Tibial artery (tissue), 4 donors: ENCODE data around the gene ALDH3B1.

Experiments used
- DNase-seq, 2 donors: peaks; one replicate each; pipeline ENCODE4 v3.0.0-alpha.2; 2019
- H3K27ac ChIP-seq, 2 donors: fragments of 200-600 bp; sonication (generic) in 1 of 2; 1 replicate in 1 of 2; 2 replicates in 1 of 2; pipeline ENCODE4 v1.5.1; 2018 to 2019; ENCODE audit warnings: mild to moderate bottlenecking in 1 of 2
- H3K27me3 ChIP-seq, 2 donors: fragments of 200-600 bp; sonication (generic) in 1 of 2; one replicate each; pipeline versions ENCODE4 v1.5.1 to v1.6.0; 2016 to 2019
- H3K36me3 ChIP-seq, 3 donors: fragments of 200-600 bp; sonication (generic) in 2 of 3; one replicate each; pipeline ENCODE4 v1.5.1; 2016 to 2019; ENCODE audit warnings: mild to moderate bottlenecking in 2 of 3
- H3K4me1 ChIP-seq, 4 donors: fragments of 200-600 bp; sonication (generic) in 2 of 4; 1 replicate in 3 of 4; 2 replicates in 1 of 4; pipeline ENCODE4 v1.5.1; 2016 to 2019
- H3K4me3 ChIP-seq, 2 donors: fragments of 200-600 bp; sonication (generic) in 1 of 2; 1 replicate in 1 of 2; 2 replicates in 1 of 2; pipeline ENCODE4 v1.5.1; 2018 to 2019; ENCODE audit warnings: mild to moderate bottlenecking in 2 of 2
- H3K9me3 ChIP-seq, 3 donors: fragments of 200-600 bp; sonication (generic) in 1 of 3; one replicate each; pipeline ENCODE4 v1.5.1; 2016 to 2019
- intact Hi-C: fragments of 100-400 bp; cut with DNase I; formaldehyde crosslinking; loops from one replicate; pipeline ENCODE4 v1.15.0; 2023; ENCODE audit warnings: low total_unique reads
- TF ChIP-seq, protein P1 (sequence below), 2 experiments: fragments of 200-600 bp in 1 of 2; fragments of 450-650 bp in 1 of 2; IDR thresholded peaks; one replicate each; pipeline ENCODE4 v1.5.1; 2017 to 2019; ENCODE audit warnings: antibody characterized with exemption in 2 of 2, mild to moderate bottlenecking in 1 of 2, moderate library complexity in 1 of 2

Gene ALDH3B1

DNA sequence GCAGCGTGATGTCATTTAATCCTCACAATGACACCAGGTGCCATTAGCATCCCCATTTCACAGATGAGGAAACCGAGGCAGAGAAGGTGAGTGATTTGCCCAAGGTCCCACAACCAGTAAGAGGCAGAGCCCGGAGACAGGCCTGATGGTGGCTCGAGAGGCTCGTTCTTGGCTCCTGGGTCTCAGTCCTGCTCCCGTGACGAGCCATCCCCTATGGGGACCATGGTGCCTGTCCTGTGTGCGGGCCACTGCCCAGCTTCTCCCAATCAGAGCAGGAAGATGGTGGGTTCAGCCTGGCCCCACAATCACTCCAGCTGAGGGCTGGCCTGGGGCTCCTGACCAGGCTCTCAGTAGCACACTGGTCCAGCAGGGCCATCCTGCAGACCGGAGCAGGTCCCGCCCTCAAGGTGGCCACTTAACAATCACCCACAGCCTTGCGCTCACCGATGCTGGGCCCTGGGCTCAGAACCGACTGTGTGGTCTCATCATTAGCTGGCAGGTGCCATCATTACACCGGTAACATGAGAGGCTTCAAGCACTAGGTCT lies 3.6 kb downstream of the ALDH3B1 start:
- no peak for DNase-seq
- intact Hi-C loops = loop anchor here (5.0 kb wide), 1 partner anchor 109 kb away; the partner anchor contains the start of gene CHKA
- TF ChIP-seq, protein P1, sequence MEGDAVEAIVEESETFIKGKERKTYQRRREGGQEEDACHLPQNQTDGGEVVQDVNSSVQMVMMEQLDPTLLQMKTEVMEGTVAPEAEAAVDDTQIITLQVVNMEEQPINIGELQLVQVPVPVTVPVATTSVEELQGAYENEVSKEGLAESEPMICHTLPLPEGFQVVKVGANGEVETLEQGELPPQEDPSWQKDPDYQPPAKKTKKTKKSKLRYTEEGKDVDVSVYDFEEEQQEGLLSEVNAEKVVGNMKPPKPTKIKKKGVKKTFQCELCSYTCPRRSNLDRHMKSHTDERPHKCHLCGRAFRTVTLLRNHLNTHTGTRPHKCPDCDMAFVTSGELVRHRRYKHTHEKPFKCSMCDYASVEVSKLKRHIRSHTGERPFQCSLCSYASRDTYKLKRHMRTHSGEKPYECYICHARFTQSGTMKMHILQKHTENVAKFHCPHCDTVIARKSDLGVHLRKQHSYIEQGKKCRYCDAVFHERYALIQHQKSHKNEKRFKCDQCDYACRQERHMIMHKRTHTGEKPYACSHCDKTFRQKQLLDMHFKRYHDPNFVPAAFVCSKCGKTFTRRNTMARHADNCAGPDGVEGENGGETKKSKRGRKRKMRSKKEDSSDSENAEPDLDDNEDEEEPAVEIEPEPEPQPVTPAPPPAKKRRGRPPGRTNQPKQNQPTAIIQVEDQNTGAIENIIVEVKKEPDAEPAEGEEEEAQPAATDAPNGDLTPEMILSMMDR (IDR thresholded peaks at IDR 0.05) = no peak
- no peaks in the 10 kb centered on the region for H3K27me3 ChIP-seq
- H3K4me1 ChIP-seq = peaks cover 4 to 87% (median 70%) of the 10 kb centered on the region in 4 donors
- no peak overlapping the region for H3K4me3 ChIP-seq
- no peaks in the 10 kb centered on the region for H3K9me3 ChIP-seq
- H3K36me3 ChIP-seq = no peaks in the 10 kb centered on the region
- peak overlapping the region; percentile 93 to 94 for H3K27ac ChIP-seq

GRCh38 chr11:68014157-68014946 lies 4.2 kb downstream of the ALDH3B1 start:
- Histone ChIP-seq H3K9me3 (no peaks in the 10 kb centered on the region), H3K27me3 (no peaks in the 10 kb centered on the region), H3K4me3 (no peak overlapping the region), H3K36me3 (no peaks in the 10 kb centered on the region), H3K27ac (peak overlapping the region; percentile 93 to 94), H3K4me1 (peaks cover 4 to 80% (median 66%) of the 10 kb centered on the region in 4 donors)
- peak; percentile 67 to 93 for DNase-seq
- TF ChIP-seq, protein P1 (IDR thresholded peaks at IDR 0.05) = no peak
- intact Hi-C loops = loop anchor here (5.0 kb wide), 1 partner anchor 108 kb away; the partner anchor contains the start of gene CHKA

DNA sequence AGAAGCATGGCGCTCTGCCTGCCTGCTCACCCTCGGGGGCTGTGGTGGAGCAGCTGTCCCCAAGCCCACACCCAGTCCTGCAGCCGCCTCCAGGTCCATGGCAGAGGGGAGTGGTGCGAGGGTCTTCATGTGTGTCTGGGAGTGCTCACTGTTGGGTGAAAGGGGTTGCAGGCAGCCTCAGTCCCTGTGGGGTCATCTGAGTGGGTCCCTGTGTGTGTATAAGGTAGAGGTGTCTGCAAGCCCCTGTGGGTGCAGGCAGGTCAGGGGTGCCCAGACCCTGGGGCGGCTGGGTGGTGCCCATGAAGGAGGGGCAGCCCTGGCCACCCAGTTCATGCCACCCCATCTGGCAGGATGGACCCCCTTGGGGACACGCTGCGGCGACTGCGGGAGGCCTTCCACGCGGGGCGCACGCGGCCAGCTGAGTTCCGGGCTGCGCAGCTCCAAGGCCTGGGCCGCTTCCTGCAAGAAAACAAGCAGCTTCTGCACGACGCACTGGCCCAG lies 4.9 kb downstream of the ALDH3B1 start:
- Histone ChIP-seq H3K4me1 (peaks cover 4 to 74% (median 60%) of the 10 kb centered on the region in 4 donors), H3K27me3 (no peaks in the 10 kb centered on the region), H3K9me3 (no peaks in the 10 kb centered on the region), H3K36me3 (no peaks in the 10 kb centered on the region), H3K4me3 (no peak overlapping the region), H3K27ac (peak overlapping the region; percentile 93 to 94)
- intact Hi-C loops = loop anchor here (5.0 kb wide), 1 partner anchor 107 kb away; the partner anchor contains the start of gene CHKA
- no peak for DNase-seq
- TF ChIP-seq, protein P1 (IDR thresholded peaks at IDR 0.05) = no peak

DNA sequence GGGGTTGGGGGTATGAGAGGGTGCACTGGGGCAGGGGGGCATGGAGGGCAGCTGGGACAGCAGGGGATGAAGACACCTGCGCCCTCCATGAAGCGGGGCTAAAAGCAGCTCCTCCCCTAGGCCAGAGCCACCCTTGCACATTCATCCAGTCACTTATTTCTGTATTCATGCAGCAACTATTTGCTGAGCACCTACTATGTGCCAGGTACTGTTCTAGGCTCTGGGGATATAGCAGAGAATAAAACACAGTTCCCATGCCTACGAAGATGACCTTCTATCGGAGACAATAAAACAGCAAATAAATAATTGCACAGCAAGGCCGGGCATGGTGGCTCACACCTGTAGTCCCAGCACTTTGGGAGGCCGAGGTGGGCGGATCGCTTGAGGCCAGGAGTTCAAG lies 5.3 kb downstream of the ALDH3B1 start:
- H3K4me3 ChIP-seq = no peak overlapping the region
- no peaks in the 10 kb centered on the region for H3K9me3 ChIP-seq
- H3K27me3 ChIP-seq = no peaks in the 10 kb centered on the region
- H3K4me1 ChIP-seq = peaks cover 4 to 70% (median 58%) of the 10 kb centered on the region in 4 donors
- TF ChIP-seq, protein P1 (IDR thresholded peaks at IDR 0.05) = no peak
- peak overlapping the region; percentile 93 to 94 for H3K27ac ChIP-seq
- intact Hi-C loops = no loop called here
- no peaks in the 10 kb centered on the region for H3K36me3 ChIP-seq
- DNase-seq = no peak

DNA sequence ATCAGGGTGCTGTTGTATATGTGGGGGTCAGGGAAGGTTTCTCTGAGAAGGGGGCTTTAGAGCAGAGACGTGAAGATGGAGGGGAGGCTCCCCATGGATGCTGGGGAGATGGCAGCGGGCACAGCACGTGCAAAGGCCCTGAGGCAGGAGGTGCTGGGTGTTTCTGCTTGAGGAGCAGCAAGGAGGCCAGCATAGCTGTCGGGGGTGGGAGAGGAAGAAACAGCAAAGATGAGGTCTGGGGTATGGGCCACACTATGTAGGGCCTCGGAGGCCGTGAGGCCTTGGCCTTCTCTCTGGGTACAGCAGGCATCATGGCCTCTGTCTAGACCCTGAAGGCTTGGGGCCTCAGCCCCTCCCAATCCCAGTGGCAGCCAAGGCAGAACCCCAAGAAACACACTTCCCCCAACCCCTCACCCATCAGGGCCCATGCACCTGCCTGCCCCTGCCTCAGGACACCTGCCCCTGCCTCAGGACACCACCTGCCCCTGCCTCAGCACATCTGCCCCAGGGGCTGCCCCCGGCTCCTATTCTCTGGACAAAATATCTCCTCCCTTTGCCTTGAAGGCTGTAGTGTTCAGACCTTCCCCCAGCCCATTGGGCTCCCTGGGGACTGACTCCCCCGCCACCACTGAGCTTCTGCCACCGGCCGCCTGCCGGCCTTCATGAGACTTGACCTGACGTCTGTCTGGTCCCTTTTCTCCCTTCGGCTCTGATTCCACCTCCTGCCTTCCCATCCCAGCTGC lies 6.2 kb downstream of the ALDH3B1 start:
- no peak for DNase-seq
- no peaks in the 10 kb centered on the region for H3K9me3 ChIP-seq
- no peaks in the 10 kb centered on the region for H3K36me3 ChIP-seq
- intact Hi-C loops = no loop called here
- peaks cover 4 to 61% (median 49%) of the 10 kb centered on the region in 4 donors for H3K4me1 ChIP-seq
- peak overlapping the region in 1 of 2 donors; percentile 29 for H3K27ac ChIP-seq
- H3K27me3 ChIP-seq = no peaks in the 10 kb centered on the region
- H3K4me3 ChIP-seq = no peak overlapping the region
- TF ChIP-seq, protein P1 (IDR thresholded peaks at IDR 0.05) = no peak
